ENCODE measurements around the gene CA4.
A peak's percentile ranks its signal among the peaks of the same experiment; 100 is the strongest.
"Not testable (repeated sequence)": the region's sequence is repeated elsewhere in the genome, so short reads cannot be mapped to it uniquely, and the experiment has no call there.

The CA4 gene

DNA sequence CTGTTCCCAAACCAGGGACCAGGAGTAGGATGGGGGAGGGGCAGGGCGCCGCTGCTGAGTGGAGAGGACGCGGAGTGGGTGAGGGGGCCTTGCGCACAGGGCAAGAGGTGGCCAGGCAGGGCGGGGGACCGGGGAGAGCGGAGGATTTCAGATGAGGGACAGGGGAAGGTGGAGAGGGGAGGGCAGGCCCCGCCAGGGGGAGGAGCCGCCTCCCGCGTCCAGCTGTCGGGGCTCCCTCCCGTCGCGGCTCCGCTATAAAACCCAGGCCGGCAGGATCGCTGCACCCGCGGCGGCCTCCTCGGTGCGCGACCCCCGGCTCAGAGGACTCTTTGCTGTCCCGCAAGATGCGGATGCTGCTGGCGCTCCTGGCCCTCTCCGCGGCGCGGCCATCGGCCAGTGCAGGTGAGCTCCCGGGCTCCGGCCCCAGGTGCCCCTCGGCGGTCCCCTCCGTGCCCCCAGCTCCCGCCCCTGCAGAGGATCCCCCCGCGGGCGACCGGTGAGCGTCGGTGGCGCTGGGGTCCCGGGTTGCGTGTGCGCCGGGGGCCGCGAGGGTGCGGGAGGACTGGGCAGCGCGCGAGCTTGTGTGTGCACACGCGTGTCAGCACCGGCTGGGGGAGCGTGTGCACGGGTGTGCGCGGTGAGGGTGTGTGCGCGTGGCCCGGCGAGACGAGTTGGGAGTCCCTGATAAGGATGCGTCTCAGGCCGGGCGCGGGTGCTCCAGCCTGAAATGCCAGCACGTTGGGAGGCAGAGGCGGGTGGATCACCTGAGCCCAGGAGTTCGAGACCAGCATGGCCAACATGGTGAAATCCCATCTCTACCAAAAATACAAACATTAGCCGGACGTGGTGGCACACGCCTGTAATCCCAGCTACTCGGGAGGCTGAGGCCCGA, at the start of gene CA4:
Gene CA4, plus strand, starts transcription at position 283 of the 892 bp plus-strand sequence. Its CDS starts 62 bp downstream, at position 345.
- Histone ChIP-seq H3K36me3 (ENCODE audit: control insufficient read depth in 1 of 2, insufficient read depth in 2 of 2, low read length in 2 of 2) (no peaks in the 10 kb centered on the region), H3K9me3 (ENCODE audit: control insufficient read depth in 1 of 2, low read length in 2 of 2) (no peaks in the 10 kb centered on the region), H3K4me3 (ENCODE audit: low read depth in 1 of 2, low read length in 2 of 2) (peak within 1 kb of the TSS in 1 of 2 donors; percentile 60), H3K27me3 (ENCODE audit: low read depth, low read length) (peaks cover 22% of the 10 kb centered on the region), H3K4me1 (ENCODE audit: control insufficient read depth in 1 of 2, insufficient read depth in 2 of 2, low read length in 2 of 2) (peaks cover 0 to 24% of the 10 kb centered on the region in 2 donors), H3K27ac (ENCODE audit: low read length) (no peak within 1 kb of the TSS)

DNA sequence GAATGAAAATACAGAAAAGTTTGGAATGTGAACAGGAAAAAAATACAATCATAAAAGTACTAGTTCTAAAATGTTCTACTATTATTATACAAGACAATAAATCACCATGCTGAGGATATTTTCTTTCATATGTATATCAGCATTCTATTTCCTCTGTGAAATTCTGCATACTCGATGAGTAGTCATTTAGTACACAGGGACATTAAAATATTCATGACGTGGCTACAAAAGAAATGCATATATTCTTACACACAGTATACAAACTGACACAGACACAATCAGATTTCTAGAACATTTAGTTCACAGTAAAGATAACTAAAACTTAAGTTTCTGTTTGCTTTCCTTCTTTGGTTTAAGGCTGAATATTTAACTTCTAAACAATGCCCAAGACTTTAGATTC, 49.2 kb upstream of the CA4 start:
- H3K9me3 ChIP-seq (ENCODE audit: control insufficient read depth in 1 of 2, low read length in 2 of 2); H3K36me3 ChIP-seq (ENCODE audit: control insufficient read depth in 1 of 2, insufficient read depth in 2 of 2, low read length in 2 of 2); H3K27me3 ChIP-seq (ENCODE audit: low read depth, low read length); H3K4me1 ChIP-seq (ENCODE audit: control insufficient read depth in 1 of 2, insufficient read depth in 2 of 2, low read length in 2 of 2); H3K27ac ChIP-seq (ENCODE audit: low read length); H3K4me3 ChIP-seq (ENCODE audit: low read depth in 1 of 2, low read length in 2 of 2): not testable (repeated sequence)

DNA sequence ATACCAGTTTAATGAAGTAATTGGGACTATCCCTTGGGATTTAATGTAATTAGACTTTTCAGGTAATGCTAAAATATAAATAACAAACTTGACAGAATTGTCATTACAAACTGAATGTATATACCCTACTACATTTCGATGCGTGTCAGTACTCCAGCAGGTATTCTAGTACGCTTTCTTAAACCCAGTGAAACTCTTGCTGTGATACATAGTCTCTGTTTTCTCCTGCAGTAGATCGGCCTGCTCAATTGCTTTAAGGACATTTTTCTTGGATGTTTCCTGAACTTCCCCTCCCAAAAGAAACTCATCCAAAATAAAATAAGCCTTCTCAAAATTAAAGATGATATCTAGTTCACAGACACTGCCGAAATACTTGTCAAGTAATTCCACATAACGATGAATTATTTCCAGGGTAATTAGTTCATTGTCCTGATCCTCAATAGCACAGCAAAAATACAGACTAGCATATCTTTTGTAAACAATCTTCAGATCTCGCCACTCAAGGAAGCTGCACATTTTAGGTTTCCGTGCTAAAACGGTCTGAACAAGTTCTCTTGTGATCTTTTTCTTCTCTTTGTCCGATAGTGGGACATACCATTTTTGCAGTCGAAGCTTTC, 47.6 kb upstream of the CA4 start:
- H3K4me3 ChIP-seq (ENCODE audit: low read depth in 1 of 2, low read length in 2 of 2): peak overlapping the region in 1 of 2 donors; percentile 38

DNA sequence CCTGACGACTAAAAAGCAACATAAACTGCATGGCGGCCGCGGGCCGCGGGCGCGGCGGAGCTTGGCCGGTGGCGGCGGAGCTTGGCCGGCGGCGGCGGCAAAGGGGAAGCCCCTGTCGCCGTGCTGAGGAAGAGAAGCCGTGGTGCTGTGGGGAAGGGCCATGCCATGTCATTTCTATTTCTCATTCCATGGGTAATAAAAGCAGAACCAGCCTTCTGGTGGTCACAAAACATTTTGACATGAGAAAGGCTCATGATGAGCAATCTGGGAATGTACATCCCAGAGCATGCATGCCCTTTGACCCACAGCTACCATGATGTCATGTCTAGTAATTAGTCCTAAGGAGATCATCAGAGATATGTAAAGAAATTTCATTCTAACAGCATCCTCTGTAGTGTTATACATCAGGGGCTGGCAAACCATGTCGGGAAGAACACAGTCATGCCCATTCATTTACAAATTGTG, 47.1 kb upstream of the CA4 start:
- Histone ChIP-seq H3K4me3 (ENCODE audit: low read depth in 1 of 2, low read length in 2 of 2) (peak overlapping the region in 1 of 2 donors; percentile 38), H3K4me1 (ENCODE audit: control insufficient read depth in 1 of 2, insufficient read depth in 2 of 2, low read length in 2 of 2) (no peaks in the 10 kb centered on the region), H3K27me3 (ENCODE audit: low read depth, low read length) (no peaks in the 10 kb centered on the region), H3K9me3 (ENCODE audit: control insufficient read depth in 1 of 2, low read length in 2 of 2) (no peaks in the 10 kb centered on the region), H3K27ac (ENCODE audit: low read length) (no peak overlapping the region), H3K36me3 (ENCODE audit: control insufficient read depth in 1 of 2, insufficient read depth in 2 of 2, low read length in 2 of 2) (no peaks in the 10 kb centered on the region)

More for the DNA sequence above, 47.6 kb upstream of the CA4 start:
- not testable (repeated sequence) for H3K36me3 ChIP-seq (ENCODE audit: control insufficient read depth in 1 of 2, insufficient read depth in 2 of 2, low read length in 2 of 2); H3K27ac ChIP-seq (ENCODE audit: low read length); H3K4me1 ChIP-seq (ENCODE audit: control insufficient read depth in 1 of 2, insufficient read depth in 2 of 2, low read length in 2 of 2); H3K27me3 ChIP-seq (ENCODE audit: low read depth, low read length); H3K9me3 ChIP-seq (ENCODE audit: control insufficient read depth in 1 of 2, low read length in 2 of 2)

DNA sequence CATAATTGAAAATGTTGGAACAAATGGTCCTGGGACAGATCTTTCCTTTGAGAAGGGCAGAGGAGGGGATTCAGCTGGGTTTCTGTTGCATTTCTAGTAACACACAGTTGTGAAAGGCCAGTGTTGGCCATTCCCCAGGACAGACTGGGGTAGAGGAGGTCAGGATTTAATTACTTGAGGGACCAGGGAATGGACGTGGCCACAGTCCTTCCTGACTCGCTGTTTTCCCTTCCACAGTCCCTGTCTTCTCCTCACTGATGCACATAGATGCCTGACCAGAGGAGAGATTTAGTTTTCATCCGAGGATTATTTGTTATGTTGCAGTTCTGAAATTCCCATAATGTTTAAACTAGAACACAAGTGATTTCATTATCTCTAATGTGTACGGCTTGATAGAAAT, 45.8 kb upstream of the CA4 start:
- H3K4me3 ChIP-seq (ENCODE audit: low read depth in 1 of 2, low read length in 2 of 2): no peak overlapping the region
- H3K27me3 ChIP-seq (ENCODE audit: low read depth, low read length): no peaks in the 10 kb centered on the region
- no peaks in the 10 kb centered on the region for H3K36me3 ChIP-seq (ENCODE audit: control insufficient read depth in 1 of 2, insufficient read depth in 2 of 2, low read length in 2 of 2)
- H3K4me1 ChIP-seq (ENCODE audit: control insufficient read depth in 1 of 2, insufficient read depth in 2 of 2, low read length in 2 of 2): no peaks in the 10 kb centered on the region
- no peaks in the 10 kb centered on the region for H3K9me3 ChIP-seq (ENCODE audit: control insufficient read depth in 1 of 2, low read length in 2 of 2)
- no peak overlapping the region for H3K27ac ChIP-seq (ENCODE audit: low read length)

DNA sequence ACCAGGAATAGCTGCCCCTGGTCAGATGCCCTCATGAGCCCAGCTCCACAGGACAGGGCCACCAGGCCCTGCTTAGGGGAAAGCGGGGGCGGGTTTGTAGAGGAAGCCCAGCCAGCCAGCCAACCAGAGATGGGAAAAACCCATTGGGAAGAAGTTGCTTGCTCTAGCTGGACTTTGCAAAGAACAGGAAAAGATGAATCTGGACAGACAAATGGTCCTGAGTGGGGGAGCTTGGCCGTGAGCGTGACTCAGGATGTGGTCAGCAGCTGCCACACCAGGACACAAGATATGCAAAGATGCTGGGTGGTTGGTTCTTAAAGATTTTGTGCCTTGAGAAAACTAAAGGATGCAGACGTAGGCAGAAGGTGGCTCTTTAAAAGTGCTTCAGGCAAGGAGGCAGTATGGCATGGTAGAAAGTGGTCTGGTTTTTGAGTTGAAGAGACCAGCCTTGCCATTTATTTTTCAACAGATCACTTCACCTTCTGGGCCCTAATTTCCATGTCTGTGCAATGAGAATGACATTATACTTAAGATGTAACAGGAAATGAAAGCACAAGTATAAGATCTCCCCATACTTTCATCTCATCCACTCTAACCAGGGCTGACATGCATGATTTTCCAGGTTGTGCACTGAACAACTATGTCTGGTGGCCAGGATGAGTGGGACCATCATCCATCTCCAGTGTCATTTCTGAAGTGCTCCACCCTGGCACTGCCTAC, 43.3 kb upstream of the CA4 start:
- no peaks in the 10 kb centered on the region for H3K27me3 ChIP-seq (ENCODE audit: low read depth, low read length)
- H3K27ac ChIP-seq (ENCODE audit: low read length): no peak overlapping the region
- no peaks in the 10 kb centered on the region for H3K36me3 ChIP-seq (ENCODE audit: control insufficient read depth in 1 of 2, insufficient read depth in 2 of 2, low read length in 2 of 2)
- H3K9me3 ChIP-seq (ENCODE audit: control insufficient read depth in 1 of 2, low read length in 2 of 2): no peaks in the 10 kb centered on the region
- no peak overlapping the region for H3K4me3 ChIP-seq (ENCODE audit: low read depth in 1 of 2, low read length in 2 of 2)
- no peaks in the 10 kb centered on the region for H3K4me1 ChIP-seq (ENCODE audit: control insufficient read depth in 1 of 2, insufficient read depth in 2 of 2, low read length in 2 of 2)

DNA sequence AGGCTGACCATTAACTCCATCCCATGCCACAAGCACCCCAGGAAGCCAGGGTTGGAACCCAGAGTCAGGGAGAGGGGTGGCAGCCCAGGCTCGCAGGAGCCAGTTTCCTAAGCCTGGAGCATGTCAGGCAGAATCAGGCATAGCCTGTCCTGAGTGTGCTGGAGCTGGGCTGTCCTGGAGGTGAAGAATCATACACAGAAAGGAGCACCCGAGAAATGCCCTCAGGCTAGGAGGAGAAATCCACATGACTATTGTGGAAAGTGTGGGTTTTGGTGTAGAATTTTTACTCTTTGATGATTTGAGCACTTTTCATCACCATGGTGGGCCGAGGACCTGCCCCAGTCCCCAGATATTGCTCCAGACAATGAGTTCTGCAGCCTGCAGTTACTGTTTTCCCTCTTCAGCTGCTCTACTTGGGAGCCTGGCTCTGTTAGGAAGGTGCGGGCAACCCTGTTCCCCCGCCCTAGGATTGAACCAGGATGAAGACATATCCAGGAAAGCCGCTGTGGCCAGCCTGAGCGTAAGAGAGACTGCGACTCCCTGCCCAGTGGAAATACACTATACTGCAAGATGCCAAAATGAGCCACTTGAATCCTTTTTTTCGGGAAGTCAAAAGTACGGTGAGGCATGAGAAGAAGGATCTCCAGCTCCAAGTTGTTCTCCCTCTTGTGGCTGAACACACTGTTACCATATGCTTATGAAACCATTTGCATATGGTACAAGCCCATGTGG, 42.1 kb upstream of the CA4 start:
- H3K4me3 ChIP-seq (ENCODE audit: low read depth in 1 of 2, low read length in 2 of 2): no peak overlapping the region
- H3K27ac ChIP-seq (ENCODE audit: low read length): no peak overlapping the region
- H3K36me3 ChIP-seq (ENCODE audit: control insufficient read depth in 1 of 2, insufficient read depth in 2 of 2, low read length in 2 of 2): no peaks in the 10 kb centered on the region
- H3K9me3 ChIP-seq (ENCODE audit: control insufficient read depth in 1 of 2, low read length in 2 of 2): no peaks in the 10 kb centered on the region
- H3K4me1 ChIP-seq (ENCODE audit: control insufficient read depth in 1 of 2, insufficient read depth in 2 of 2, low read length in 2 of 2): no peaks in the 10 kb centered on the region
- H3K27me3 ChIP-seq (ENCODE audit: low read depth, low read length): no peaks in the 10 kb centered on the region

DNA sequence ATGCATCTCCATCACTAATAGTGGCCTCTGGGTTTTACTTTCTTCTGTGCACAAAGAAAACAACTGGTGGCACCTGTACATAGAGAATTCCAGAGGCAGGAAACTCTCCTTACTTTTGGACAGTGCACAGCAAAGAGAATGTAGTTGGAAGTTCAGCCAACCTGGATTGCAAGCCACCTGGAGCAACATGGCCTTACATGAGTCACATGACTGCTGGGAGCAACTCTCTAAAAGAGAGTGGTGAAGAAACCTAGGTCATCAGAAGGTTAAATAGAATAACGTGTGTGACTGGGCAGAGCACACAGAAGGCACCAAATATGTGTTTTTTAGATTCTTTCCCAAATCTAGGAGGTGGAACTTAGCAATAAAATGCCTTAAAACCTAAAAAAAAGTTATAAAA, 41.5 kb upstream of the CA4 start:
- not testable (repeated sequence) for H3K4me1 ChIP-seq (ENCODE audit: control insufficient read depth in 1 of 2, insufficient read depth in 2 of 2, low read length in 2 of 2); H3K4me3 ChIP-seq (ENCODE audit: low read depth in 1 of 2, low read length in 2 of 2); H3K27me3 ChIP-seq (ENCODE audit: low read depth, low read length); H3K9me3 ChIP-seq (ENCODE audit: control insufficient read depth in 1 of 2, low read length in 2 of 2); H3K36me3 ChIP-seq (ENCODE audit: control insufficient read depth in 1 of 2, insufficient read depth in 2 of 2, low read length in 2 of 2); H3K27ac ChIP-seq (ENCODE audit: low read length)

DNA sequence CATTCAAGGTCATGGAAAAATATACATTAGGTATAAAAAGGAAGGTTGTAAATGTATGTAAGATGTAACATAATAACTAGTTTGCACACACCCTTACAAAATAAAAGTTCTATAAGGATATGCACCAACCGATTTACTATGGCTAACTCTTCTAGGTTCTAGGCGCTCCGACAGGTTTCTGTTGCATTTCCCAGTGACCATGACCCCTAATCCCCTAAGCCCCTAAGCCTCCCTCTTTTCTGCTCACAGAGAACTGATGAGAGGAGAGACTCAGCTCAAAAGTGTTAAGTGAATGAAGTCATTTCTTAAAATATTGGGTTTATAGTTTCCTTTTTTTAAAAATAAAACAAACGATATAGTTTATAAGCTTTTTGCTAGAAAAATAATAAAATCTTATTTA, 41.1 kb upstream of the CA4 start:
- Histone ChIP-seq H3K4me3 (ENCODE audit: low read depth in 1 of 2, low read length in 2 of 2) (no peak overlapping the region), H3K27me3 (ENCODE audit: low read depth, low read length) (no peaks in the 10 kb centered on the region), H3K9me3 (ENCODE audit: control insufficient read depth in 1 of 2, low read length in 2 of 2) (no peaks in the 10 kb centered on the region), H3K4me1 (ENCODE audit: control insufficient read depth in 1 of 2, insufficient read depth in 2 of 2, low read length in 2 of 2) (no peaks in the 10 kb centered on the region), H3K36me3 (ENCODE audit: control insufficient read depth in 1 of 2, insufficient read depth in 2 of 2, low read length in 2 of 2) (no peaks in the 10 kb centered on the region), H3K27ac (ENCODE audit: low read length) (no peak overlapping the region)

DNA sequence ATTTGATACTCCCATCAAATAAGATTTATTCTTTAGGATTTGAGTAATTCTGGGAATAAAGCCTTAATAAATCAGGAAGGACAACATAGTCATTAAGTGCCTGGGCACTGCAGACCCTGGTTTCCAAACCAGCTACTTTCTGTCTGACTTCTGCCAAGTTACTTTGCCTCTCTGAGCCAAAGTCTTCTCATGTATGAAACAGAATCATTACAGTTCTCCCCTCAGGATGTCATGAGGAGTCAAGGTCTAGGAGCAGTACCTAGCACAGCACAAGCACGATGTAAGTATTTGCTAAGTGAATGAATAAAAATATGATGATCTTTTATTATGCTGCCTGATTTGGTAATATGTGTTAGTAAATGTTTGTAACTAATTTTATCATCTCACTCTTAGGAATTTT, 40.6 kb upstream of the CA4 start:
- Histone ChIP-seq H3K27me3 (ENCODE audit: low read depth, low read length) (no peaks in the 10 kb centered on the region), H3K27ac (ENCODE audit: low read length) (no peak overlapping the region), H3K4me3 (ENCODE audit: low read depth in 1 of 2, low read length in 2 of 2) (no peak overlapping the region), H3K4me1 (ENCODE audit: control insufficient read depth in 1 of 2, insufficient read depth in 2 of 2, low read length in 2 of 2) (no peaks in the 10 kb centered on the region), H3K36me3 (ENCODE audit: control insufficient read depth in 1 of 2, insufficient read depth in 2 of 2, low read length in 2 of 2) (no peaks in the 10 kb centered on the region), H3K9me3 (ENCODE audit: control insufficient read depth in 1 of 2, low read length in 2 of 2) (no peaks in the 10 kb centered on the region)

DNA sequence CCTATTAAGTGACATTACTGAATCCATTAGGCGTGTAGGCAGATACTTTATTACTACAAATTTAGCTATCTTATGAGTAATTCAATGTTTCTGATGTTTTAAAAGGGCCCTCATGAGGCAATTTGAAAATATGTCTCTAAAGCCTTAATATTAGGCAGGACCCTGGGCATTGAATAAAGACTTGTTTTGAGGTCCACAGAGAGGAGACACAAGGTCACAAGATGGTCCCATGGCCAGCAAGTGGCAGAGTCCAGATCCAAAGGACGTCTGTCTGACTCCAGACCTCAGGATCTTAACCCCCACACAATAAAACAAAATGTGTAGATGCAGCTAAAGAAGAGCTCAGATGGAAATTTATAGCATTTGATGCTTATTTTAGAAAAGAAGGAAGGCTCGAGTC, 39.2 kb upstream of the CA4 start:
- Histone ChIP-seq H3K27me3 (ENCODE audit: low read depth, low read length) (no peaks in the 10 kb centered on the region), H3K36me3 (ENCODE audit: control insufficient read depth in 1 of 2, insufficient read depth in 2 of 2, low read length in 2 of 2) (no peaks in the 10 kb centered on the region), H3K27ac (ENCODE audit: low read length) (no peak overlapping the region), H3K4me3 (ENCODE audit: low read depth in 1 of 2, low read length in 2 of 2) (no peak overlapping the region), H3K4me1 (ENCODE audit: control insufficient read depth in 1 of 2, insufficient read depth in 2 of 2, low read length in 2 of 2) (no peaks in the 10 kb centered on the region), H3K9me3 (ENCODE audit: control insufficient read depth in 1 of 2, low read length in 2 of 2) (no peaks in the 10 kb centered on the region)
